C4-2B (cell line): ENCODE results near the gene BORCS5.

Experiments
- ZFX ChIP-seq: fragments of 450-650 bp; IDR thresholded peaks from 2 replicates; pipeline ENCODE4 v1.6.1; 2017
- TF ChIP-seq, protein P1 (sequence below): fragments of 450-650 bp; conservative IDR thresholded peaks from 2 replicates; pipeline ENCODE4 v1.5.1; 2017; ENCODE audit warnings: mild to moderate bottlenecking

DNA sequence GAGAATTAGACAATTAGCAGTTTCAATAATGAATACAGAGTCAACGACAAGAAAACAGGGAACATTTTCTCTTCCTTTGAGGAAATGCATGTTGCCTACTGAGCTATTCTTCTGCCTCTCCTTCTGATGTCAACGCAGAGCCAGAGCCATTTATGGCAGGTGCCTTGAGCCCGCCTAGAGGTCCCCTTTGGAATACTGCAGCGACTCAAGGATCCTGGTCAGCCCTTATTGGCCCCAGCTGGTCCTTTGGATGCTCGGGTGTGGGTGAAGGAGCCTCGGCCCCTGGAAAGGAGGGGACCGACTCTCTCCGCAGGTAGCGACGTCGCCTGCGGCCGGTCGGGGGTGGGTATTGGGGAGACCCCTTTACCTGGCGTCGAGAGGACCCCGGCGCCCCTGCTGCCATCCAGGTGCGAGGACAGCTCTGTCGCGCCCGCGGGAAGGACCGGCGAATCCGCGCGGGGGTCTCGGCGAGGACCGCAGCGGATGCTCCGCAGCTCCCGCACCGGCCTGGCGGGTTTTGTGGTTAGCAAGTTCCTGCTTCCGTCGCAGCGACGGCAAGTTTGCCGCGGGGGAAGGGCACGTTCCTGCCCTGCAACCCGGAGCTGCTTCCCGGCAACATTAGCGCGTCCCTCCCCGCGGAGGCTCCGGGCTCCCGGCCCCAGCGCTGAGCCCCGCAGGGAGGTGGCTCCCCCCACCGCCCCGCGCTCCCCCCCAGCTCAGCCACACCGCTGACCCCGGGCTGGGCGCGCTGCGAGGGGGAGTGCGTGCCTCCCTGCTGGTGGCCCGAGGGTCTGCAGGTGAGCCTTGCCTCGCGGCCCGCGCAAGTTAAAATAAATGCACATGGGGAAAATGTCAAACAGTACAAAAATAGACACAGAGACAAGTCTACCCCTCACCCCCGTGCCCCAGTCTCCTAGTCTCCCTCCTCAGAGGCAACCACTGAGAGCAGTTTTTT lies 6.9 kb upstream of the BORCS5 start, which contains the start of gene MANSC1:
- TF ChIP-seq, protein P1, sequence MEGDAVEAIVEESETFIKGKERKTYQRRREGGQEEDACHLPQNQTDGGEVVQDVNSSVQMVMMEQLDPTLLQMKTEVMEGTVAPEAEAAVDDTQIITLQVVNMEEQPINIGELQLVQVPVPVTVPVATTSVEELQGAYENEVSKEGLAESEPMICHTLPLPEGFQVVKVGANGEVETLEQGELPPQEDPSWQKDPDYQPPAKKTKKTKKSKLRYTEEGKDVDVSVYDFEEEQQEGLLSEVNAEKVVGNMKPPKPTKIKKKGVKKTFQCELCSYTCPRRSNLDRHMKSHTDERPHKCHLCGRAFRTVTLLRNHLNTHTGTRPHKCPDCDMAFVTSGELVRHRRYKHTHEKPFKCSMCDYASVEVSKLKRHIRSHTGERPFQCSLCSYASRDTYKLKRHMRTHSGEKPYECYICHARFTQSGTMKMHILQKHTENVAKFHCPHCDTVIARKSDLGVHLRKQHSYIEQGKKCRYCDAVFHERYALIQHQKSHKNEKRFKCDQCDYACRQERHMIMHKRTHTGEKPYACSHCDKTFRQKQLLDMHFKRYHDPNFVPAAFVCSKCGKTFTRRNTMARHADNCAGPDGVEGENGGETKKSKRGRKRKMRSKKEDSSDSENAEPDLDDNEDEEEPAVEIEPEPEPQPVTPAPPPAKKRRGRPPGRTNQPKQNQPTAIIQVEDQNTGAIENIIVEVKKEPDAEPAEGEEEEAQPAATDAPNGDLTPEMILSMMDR: peak; percentile 53
- TF ChIP-seq ZFX: peak; percentile 54; the same call in 1 of the 2 replicates
